HG03432 (cell line): Measurements from ENCODE around the gene POR.

ENCODE experiments used
- ATAC-seq: cut with Tn5 transposase; IDR thresholded peaks from one replicate; pipeline ENCODE4 v1.9.1; 2021; ENCODE audit warnings: mild to moderate bottlenecking, moderate library complexity; ENCODE audit not compliant: unreplicated experiment

Gene POR

GRCh38 chr7:75950111-75950681 lies 35.2 kb downstream of the POR start:
- no peak for ATAC-seq

- no peak for ATAC-seq
These were observed 36.6 kb downstream of the POR start for GRCh38 chr7:75951506-75951905.

- ATAC-seq, result no peak
These were observed 38.5 kb downstream of the POR start for GRCh38 chr7:75953431-75953830.

- no peak for ATAC-seq
These were observed 39.0 kb downstream of the POR start for GRCh38 chr7:75953931-75954330.

- ATAC-seq, result no peak
These were observed 40.5 kb downstream of the POR start for GRCh38 chr7:75955331-75955955.

GRCh38 chr7:75957021-75957736 lies 42.2 kb downstream of the POR start:
- ATAC-seq, result no peak

GRCh38 chr7:75958802-75959543 lies 44.0 kb downstream of the POR start:
- no peak for ATAC-seq

GRCh38 chr7:75960372-75960771 lies 45.4 kb downstream of the POR start:
- no peak for ATAC-seq

GRCh38 chr7:75961218-75961617 lies 46.3 kb downstream of the POR start:
- no peak for ATAC-seq

GRCh38 chr7:75962607-75963380 lies 47.8 kb downstream of the POR start:
- ATAC-seq, result no peak

- no peak for ATAC-seq
These were observed 48.5 kb downstream of the POR start for GRCh38 chr7:75963381-75963995.

- ATAC-seq, result no peak
These were observed 50.7 kb downstream of the POR start for GRCh38 chr7:75965617-75966016.

GRCh38 chr7:75966190-75966961 lies 51.4 kb downstream of the POR start:
- no peak for ATAC-seq

GRCh38 chr7:75967055-75967454 lies 52.1 kb downstream of the POR start:
- no peak for ATAC-seq

GRCh38 chr7:75967487-75967997 lies 52.6 kb downstream of the POR start:
- no peak for ATAC-seq

- no peak for ATAC-seq
These were observed 53.1 kb downstream of the POR start for GRCh38 chr7:75968012-75968411.

GRCh38 chr7:75968561-75969001 lies 53.6 kb downstream of the POR start:
- ATAC-seq, result no peak

- ATAC-seq, result no peak
These were observed 54.2 kb downstream of the POR start for GRCh38 chr7:75969182-75969581.

GRCh38 chr7:75969704-75970498 lies 54.9 kb downstream of the POR start:
- ATAC-seq, result no peak
